Erythroblast (primary cell): ENCODE measurements around the gene YOD1.

Source experiments
- DNase-seq, 2 experiments: peaks; one replicate each; lab custom pipeline; 2025; lab: John Stamatoyannopoulos, UW
- GATA1 ChIP-seq: IDR thresholded peaks from 2 replicates; pipeline ENCODE4 v1.6.1; 2011; ENCODE audit warnings: low read depth, mild to moderate bottlenecking, control low read depth, low read length, moderate library complexity
- POLR2A ChIP-seq: IDR thresholded peaks from 2 replicates; pipeline ENCODE4 v1.6.1; 2011; ENCODE audit warnings: mild to moderate bottlenecking, low read length

Gene YOD1

DNA sequence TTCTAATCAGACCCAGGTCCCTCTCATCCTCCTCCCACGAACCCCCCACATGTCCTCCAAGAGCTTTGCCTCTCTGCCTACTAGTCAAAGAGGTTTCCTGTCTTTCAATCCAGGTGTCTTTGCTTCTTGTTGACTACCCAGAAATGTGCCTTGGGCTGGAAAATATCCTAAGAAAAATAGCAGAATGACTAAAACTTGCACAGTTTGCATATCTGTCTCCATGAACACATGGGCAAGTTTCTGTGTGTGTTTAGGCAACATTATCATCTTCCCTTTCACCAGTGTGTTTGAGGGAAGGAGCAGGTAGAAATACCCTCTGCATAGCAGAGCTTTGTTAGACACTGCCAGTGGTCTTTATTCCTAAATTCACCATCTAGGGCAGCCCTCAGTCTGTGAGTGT, 20.0 kb downstream of the YOD1 start:
- no peak for DNase-seq
- no peak for TF ChIP-seq POLR2A
- TF ChIP-seq GATA1 = no peak

DNA sequence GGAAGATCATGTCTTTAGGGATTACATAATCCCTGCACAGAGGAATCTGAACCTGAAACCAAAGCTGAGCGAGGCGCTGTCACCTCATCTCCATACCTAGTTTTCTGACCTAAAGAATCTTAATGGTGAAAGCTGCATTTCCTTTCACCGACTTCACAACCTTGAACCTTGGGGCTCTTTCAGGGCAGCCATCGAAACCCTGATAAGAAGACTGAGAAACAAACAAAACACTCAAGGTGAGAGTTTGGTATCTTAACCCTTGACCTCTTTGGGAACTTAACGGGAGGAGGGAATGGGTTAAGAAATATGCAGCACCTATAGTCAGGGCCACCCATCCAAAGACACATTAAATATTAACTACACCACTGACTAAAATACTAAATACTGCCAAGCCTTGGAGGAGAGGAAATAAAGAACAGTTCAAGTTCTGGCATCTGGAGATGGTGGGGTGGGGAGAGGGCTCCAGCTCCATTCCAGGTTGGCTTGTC, 20.4 kb downstream of the YOD1 start:
- TF ChIP-seq GATA1 (no peak), POLR2A (no peak)
- DNase-seq = no peak

DNA sequence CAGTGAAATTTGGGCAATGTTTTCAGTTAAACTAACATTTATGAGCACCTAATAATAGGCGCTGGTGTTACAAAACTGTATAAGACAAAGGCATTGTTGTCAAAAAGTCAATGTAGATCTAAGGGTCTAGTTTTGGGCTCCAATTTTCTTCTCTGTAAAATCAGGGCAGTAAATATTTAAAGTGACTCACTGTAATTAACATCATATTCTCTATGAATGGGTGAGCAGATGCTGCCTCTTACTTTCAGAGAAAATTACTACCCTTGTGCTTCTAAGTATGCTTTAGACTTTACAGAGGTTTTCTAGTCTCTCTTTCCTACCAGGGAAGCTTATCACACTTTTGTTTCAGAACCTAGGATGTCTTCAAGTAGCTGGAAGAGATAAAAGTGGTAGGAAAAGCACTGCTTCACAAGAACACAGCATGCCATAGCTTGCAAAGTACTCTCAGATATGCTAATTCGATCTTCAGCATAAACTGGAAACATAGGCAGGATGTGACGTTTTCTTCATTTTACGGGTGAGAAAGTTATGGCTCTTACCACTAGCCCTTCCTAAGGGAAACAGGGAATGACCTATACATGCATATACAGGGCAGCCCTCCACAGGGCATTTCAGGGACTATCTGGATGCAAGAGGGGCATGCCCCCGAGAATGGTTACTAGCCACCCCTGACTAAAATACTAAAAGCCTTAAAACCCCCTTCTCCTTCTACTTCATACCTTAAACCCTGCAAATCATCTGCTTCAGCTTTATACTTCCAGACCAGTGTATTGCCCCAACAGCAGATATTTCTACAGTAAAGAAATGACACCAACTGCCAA, 21.1 kb downstream of the YOD1 start:
- TF ChIP-seq POLR2A (no peak), GATA1 (no peak)
- DNase-seq = no peak

DNA sequence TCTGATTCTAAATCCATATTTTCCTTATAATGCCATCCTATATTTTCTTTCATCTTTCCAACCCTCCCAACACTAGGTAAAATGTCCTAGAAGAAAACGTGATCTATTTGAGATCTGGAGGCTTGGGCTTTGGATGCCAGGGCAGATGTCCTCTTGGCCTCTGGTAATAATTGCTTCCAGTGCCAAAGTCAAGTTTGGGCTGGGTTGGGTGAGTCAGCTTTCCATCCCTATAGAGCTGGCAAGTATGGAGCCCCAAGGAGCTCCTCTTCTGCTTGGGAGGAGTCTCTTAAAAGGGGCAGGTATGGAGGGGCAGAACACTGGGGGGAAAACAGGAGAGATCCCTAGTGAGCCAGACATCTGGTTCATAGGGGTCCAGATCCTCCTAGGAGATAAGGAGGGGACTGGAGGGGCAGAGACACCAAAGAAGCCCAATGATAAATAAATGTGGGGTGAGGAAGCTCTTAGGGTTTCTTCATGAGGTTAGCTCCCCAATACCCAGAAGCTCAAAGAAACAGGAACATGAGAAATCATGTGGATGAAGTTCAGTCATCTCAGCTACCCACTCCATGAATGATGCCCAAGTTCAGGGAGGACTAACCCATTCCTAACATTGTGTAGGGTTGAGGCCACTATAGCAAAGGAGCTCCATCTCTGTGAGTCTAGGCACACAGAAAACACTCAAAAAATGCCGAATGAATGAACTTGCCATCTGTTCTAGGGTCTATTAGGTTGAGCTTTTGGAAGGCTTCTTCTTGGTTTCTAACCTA, 21.9 kb downstream of the YOD1 start:
- TF ChIP-seq GATA1 (no peak), POLR2A (no peak)
- peak in 1 of 2 experiments; percentile 19 for DNase-seq

GRCh38 chr1:207027921-207028320, 23.1 kb downstream of the YOD1 start:
- no peak for DNase-seq
- no peak for TF ChIP-seq GATA1
- TF ChIP-seq POLR2A = no peak

GRCh38 chr1:207027206-207027777, 23.7 kb downstream of the YOD1 start:
- TF ChIP-seq POLR2A (no peak), GATA1 (no peak)
- no peak for DNase-seq

DNA sequence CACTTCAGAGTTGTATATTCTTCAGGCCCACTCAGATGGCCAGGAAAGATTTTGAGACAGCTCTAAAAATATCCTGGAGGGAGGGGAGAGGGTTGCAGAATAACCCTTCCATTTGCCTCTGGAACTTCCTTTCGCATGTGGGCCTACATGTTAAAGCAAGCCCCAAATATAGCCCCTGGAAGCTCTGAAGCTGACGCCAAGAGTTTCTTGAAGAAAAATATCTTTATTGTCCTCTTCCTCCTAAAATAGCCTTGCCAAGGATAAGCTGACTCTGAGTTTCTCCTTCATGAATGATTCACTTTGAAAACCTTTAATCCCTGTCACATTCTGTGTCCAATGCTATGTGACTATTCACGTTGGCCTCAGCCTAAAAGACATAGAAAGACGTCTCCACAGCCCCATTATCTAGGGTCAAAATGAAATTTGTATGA, 24.9 kb downstream of the YOD1 start:
- no peak for DNase-seq
- TF ChIP-seq GATA1 (no peak), POLR2A (no peak)

- DNase-seq = peak in 1 of 2 experiments; percentile 73
- TF ChIP-seq POLR2A (no peak), GATA1 (no peak)
Observed at GRCh38 chr1:207025146-207025880, 25.7 kb downstream of the YOD1 start.

DNA sequence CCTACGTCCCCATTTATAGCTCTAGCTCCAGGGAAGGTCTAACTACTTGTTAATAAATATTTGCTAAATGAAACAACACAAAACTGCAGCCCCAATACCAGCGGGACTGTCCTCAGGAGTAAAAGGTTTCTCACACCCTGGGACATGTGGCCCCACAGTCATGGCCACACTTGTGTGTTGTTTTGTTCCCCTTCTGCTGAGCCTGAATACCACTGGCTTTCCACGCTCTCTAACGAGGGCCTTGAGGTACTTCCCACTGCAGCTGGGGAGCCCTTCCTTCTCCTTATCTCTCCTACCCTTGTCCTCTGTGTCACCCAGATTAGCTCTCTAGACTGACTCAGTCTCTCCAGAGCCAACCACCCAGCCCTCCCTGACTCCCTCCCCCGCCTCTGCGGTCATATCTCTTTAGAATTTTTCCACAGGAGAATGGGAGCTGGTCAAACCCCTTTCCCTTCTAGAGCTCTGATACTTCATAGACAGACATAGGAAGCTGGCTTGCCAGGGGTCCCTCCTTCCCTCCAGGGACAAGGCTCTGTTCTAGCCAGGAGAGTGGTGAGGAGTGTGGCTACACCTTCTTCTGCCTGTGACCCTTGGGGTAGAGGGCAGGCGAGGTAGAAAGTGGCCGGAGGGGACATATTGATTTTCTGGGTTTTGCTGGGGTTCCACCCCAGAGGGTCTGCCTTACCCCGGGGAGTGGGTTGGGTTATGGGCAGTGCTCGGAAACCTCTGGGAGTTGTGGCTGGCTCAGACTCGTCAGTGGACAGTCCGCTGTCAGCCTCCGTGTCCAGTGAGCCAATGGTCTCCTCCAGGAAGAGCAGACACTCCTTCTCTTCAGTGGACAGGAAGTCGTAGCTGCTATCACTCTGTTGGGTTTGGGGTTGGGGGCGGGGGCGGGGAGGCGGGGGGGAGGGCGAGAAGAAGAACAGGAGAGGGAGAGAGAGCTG, 26.5 kb downstream of the YOD1 start:
- TF ChIP-seq POLR2A (peak; percentile 91), GATA1 (peak; percentile 94)
- peak; percentile 97 to 98 for DNase-seq

DNA sequence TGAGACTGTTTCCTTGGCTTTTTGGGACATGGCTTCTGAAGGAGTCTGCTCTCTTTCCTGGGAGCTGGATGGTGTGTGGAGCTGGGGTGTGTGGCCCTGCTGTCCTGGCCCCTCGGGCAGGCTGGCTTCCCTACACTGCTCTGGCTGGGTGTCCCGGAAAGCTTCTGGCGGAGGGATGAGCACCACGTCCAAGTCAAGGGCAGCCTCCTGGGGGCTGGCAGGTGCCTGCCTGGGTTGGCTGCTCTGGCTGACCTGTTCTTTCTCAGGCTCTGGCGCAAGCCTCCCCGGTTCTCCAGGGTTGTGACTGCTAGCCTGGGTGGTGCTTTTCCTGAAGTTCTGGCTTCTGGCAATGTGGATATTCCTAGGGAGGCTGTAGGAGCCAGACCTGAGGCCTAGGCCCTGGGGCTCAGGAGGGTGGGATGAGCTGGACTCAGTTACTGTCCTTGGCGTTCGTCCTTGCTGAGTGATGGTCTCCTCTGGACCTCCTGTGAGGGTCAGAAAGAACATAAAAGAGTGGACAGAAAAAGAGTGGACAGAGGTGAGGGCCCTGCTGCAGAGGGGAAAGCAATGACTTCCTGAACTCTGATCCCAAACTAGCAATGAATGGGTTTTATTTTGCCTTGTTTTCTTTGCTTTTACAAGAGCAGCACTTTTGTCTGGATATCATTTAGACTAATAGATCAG, 27.9 kb downstream of the YOD1 start:
- peak in 1 of 2 experiments; percentile 40 for DNase-seq
- TF ChIP-seq GATA1 (no peak), POLR2A (no peak)

DNA sequence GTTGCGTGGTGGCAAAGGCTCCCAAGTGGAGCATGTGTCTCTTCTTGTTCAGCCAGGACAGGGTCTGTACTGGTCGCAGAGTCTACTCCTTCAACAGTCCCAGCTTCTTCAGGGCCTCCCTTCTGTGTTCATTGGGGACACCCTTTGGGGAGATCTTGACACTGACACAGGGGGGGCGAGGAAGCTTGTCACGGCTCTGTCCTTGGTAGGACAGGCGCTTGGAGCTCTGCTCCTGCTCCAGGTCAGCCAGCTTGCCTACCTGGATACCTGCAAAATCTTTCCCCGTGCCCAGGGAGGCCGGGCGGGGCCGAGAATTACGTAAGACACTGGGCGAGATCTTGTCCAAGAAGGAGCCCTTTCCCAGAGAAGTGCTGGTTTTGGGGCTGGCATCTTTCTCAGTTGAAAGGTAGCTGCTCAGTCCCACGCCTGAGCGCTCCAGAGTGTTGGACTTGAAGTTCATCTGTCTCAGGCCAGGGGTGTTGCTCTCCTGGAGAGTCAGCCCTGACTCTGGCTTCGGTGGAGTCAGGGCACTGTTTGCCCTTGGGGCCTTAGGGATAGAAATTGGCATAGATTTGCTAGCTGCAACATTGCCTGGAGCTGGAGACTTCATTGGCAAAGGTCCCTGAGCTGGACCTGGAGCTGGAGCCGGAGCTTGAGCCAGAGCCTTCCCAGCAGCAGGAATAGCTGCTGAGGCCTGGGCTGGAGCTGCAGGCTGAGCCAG, 29.0 kb downstream of the YOD1 start:
- DNase-seq = no peak
- TF ChIP-seq POLR2A (no peak), GATA1 (no peak)
